Esophagus muscularis mucosa (tissue), 4 donors: ENCODE data around the gene ZNF83. TPM values are rescaled to one million over a fixed set of nuclear protein-coding genes. Genes with fewer than 3 reads are reported as not detected.

ENCODE experiments used
- DNase-seq: peaks from one replicate; pipeline ENCODE4 v3.0.0-alpha.2; 2017; ENCODE audit errors: extremely low spot score
- H3K27ac ChIP-seq, 4 donors: fragments of 200-600 bp; sonication (generic); replicated peaks in 1 of 4; 1 replicate in 3 of 4; 2 replicates in 1 of 4; pipeline ENCODE4 v1.5.1; 2016 to 2019; ENCODE audit warnings: mild to moderate bottlenecking in 1 of 4
- H3K27me3 ChIP-seq, 4 donors: fragments of 200-600 bp; sonication (generic); one replicate each; pipeline versions ENCODE4 v1.5.1 to v1.6.0; 2016 to 2019
- H3K36me3 ChIP-seq, 4 donors: fragments of 200-600 bp; sonication (generic); one replicate each; pipeline ENCODE4 v1.5.1; 2016 to 2019
- H3K4me1 ChIP-seq, 4 donors: fragments of 200-600 bp; sonication (generic); one replicate each; pipeline ENCODE4 v1.5.1; 2016 to 2019
- H3K4me3 ChIP-seq, 4 donors: fragments of 200-600 bp; sonication (generic); 1 replicate in 2 of 4; 2 replicates in 2 of 4; pipeline ENCODE4 v1.5.1; 2016 to 2019; ENCODE audit warnings: mild to moderate bottlenecking in 4 of 4, moderate library complexity in 1 of 4
- H3K9me3 ChIP-seq, 4 donors: fragments of 200-600 bp; sonication (generic); 1 replicate in 3 of 4; 2 replicates in 1 of 4; pipeline ENCODE4 v1.5.1; 2016 to 2019
- EP300 ChIP-seq: sonication (generic); formaldehyde crosslinking; IDR thresholded peaks from one replicate; pipeline ENCODE4 v1.6.1; 2017; ENCODE audit warnings: antibody characterized with exemption
- POLR2A ChIP-seq: fragments of 450-650 bp; IDR thresholded peaks from one replicate; pipeline ENCODE4 v1.6.1; 2017; ENCODE audit warnings: antibody characterized with exemption, moderate library complexity, mild to moderate bottlenecking, low read depth
- POLR2AphosphoS5 ChIP-seq, 2 donors: sonication (generic); formaldehyde crosslinking; IDR thresholded peaks; one replicate each; pipeline ENCODE4 v1.6.1; 2017; ENCODE audit warnings: antibody characterized with exemption in 2 of 2
- WGBS: methylation state at CpG from one replicate; pipeline ENCODE4 v1.1.5; 2018; 5-methylcytosine and 5-hydroxymethylcytosine counted together
- intact Hi-C: fragments of 100-400 bp; cut with DNase I; formaldehyde crosslinking; loops from one replicate; pipeline ENCODE4 v1.15.1; 2023
- total RNA-seq, 4 donors: library from RNA; depleted of rRNA; stranded (reverse); fragments of >200 nt; gene quantifications; one replicate each; pipeline versions ENCODE4 v1.1.0 to v1.2.1, GENCODE V29; 2016
- TF ChIP-seq, protein P1 (sequence below), 3 experiments: fragments of 200-600 bp in 2 of 3; fragments of 450-650 bp in 1 of 3; sonication (generic) in 2 of 3; IDR thresholded peaks; one replicate each; pipeline ENCODE4 v1.5.1; 2017 to 2019; ENCODE audit warnings: antibody characterized with exemption in 3 of 3, mild to moderate bottlenecking in 2 of 3, moderate library complexity in 1 of 3

ZNF83 gene
- total RNA-seq, 4 donors from 2014 or later, result 29.7 to 55.6 (median 34.1) TPM

DNA sequence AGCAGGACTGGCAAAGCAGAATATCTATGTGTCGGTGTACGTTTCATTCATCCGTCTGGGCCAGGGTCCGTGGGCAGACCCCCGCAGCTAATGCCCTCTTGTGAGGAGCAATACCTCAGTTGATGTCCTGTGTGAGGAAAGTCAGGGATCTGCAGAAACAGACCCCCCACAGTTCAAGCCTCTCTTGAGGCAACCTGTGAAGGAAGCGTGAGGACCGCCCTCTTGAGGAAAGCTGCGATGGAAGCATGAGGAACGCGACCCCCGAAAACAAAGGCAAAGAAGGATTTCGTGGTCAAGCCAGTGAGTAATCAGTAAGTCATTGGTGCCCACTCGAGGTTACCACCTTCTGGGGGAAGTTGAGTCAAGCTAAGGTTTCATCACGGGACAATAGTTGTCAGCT, 20.9 kb upstream of the ZNF83 start:
- no peak for DNase-seq
- no peak for TF ChIP-seq POLR2A
- no peak for TF ChIP-seq POLR2AphosphoS5 (IDR thresholded peaks at IDR 0.05)
- TF ChIP-seq, protein P1, sequence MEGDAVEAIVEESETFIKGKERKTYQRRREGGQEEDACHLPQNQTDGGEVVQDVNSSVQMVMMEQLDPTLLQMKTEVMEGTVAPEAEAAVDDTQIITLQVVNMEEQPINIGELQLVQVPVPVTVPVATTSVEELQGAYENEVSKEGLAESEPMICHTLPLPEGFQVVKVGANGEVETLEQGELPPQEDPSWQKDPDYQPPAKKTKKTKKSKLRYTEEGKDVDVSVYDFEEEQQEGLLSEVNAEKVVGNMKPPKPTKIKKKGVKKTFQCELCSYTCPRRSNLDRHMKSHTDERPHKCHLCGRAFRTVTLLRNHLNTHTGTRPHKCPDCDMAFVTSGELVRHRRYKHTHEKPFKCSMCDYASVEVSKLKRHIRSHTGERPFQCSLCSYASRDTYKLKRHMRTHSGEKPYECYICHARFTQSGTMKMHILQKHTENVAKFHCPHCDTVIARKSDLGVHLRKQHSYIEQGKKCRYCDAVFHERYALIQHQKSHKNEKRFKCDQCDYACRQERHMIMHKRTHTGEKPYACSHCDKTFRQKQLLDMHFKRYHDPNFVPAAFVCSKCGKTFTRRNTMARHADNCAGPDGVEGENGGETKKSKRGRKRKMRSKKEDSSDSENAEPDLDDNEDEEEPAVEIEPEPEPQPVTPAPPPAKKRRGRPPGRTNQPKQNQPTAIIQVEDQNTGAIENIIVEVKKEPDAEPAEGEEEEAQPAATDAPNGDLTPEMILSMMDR (IDR thresholded peaks at IDR 0.05), result no peak
- TF ChIP-seq EP300, result no peak
- no peak overlapping the region for H3K27ac ChIP-seq
- 82% methylated on average over 14 of the region's 14 CpGs for WGBS
- no peaks in the 10 kb centered on the region for H3K4me1 ChIP-seq
- no peak overlapping the region for H3K4me3 ChIP-seq
- H3K9me3 ChIP-seq, result no peaks in the 10 kb centered on the region
- intact Hi-C loops, result no loop called here
- no peaks in the 10 kb centered on the region for H3K27me3 ChIP-seq
- H3K36me3 ChIP-seq, result peaks cover 33 to 79% (median 58%) of the 10 kb centered on the region in 4 donors

DNA sequence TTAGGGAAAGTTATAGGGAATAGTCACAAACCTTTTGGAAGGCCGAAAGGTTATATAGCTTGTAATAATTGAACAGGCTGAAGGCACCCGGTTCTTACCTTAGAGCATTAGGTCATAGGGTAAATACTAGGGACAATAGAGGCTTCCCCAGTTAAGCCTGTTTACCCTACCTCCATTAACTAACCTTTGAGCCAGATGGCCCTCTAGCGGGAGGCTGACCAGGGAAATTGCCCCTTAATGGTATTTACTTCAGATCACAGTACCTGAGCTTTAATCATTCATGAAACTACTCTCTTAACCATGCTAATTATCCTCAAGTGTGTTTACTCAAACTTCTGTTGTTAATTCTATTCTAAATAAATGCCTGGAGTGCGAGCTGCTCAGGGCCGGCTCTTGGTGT, 20.4 kb upstream of the ZNF83 start:
- Histone ChIP-seq H3K9me3 (no peaks in the 10 kb centered on the region), H3K4me1 (no peaks in the 10 kb centered on the region), H3K36me3 (peaks cover 33 to 83% (median 62%) of the 10 kb centered on the region in 4 donors), H3K27ac (no peak overlapping the region), H3K4me3 (no peak overlapping the region), H3K27me3 (no peaks in the 10 kb centered on the region)
- TF ChIP-seq POLR2A (no peak), POLR2AphosphoS5 (IDR thresholded peaks at IDR 0.05) (no peak), EP300 (no peak)
- TF ChIP-seq, protein P1 (IDR thresholded peaks at IDR 0.05), result no peak
- 89% methylated on average over 5 of the region's 5 CpGs for WGBS
- no peak for DNase-seq
- intact Hi-C loops, result no loop called here

DNA sequence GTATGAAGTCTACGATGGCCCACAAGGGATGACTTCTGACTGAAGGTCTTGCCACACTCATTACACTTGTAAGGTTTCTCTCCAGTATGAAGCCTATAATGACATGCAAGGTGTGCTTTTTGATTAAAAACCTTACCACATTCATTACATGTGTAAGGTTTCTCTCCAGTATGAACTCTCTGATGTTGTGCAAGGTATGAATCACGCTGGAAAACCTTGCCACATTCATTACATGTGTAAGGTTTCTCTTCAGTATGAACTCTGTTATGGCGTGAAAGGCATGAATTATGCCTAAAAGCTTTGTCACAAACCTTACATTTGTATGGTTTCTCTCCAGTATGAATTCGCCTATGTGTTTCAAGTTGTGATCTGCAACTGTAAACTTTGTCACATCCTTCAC, 15.0 kb upstream of the ZNF83 start:
- peaks cover 0 to 8% (median 0%) of the 10 kb centered on the region in 4 donors for H3K4me1 ChIP-seq
- H3K27ac ChIP-seq, result no peak overlapping the region
- intact Hi-C loops, result no loop called here
- TF ChIP-seq POLR2AphosphoS5 (IDR thresholded peaks at IDR 0.05) (no peak), EP300 (no peak), POLR2A (no peak)
- TF ChIP-seq, protein P1 (IDR thresholded peaks at IDR 0.05), result no peak
- no peaks in the 10 kb centered on the region for H3K27me3 ChIP-seq
- DNase-seq, result no peak
- H3K4me3 ChIP-seq, result no peak overlapping the region
- peaks cover 37 to 73% (median 54%) of the 10 kb centered on the region in 4 donors for H3K36me3 ChIP-seq
- 92% methylated on average over 4 of the region's 4 CpGs for WGBS
- no peaks in the 10 kb centered on the region for H3K9me3 ChIP-seq

GRCh38 chr19:52651956-52652355, 13.8 kb upstream of the ZNF83 start:
- Histone ChIP-seq H3K9me3 (no peaks in the 10 kb centered on the region), H3K27me3 (no peaks in the 10 kb centered on the region), H3K4me3 (no peak overlapping the region), H3K27ac (no peak overlapping the region), H3K4me1 (peaks cover 0 to 16% (median 0%) of the 10 kb centered on the region in 4 donors), H3K36me3 (peaks cover 35 to 62% (median 49%) of the 10 kb centered on the region in 4 donors)
- no peak for DNase-seq
- intact Hi-C loops, result no loop called here
- TF ChIP-seq EP300 (no peak), POLR2AphosphoS5 (IDR thresholded peaks at IDR 0.05) (no peak), POLR2A (no peak)
- TF ChIP-seq, protein P1 (IDR thresholded peaks at IDR 0.05), result no peak
- 97% methylated on average over 5 of the region's 5 CpGs for WGBS
